Fibroblast of lung (primary cell): ENCODE data around the gene SLC39A10. TPM values are rescaled to one million over a fixed set of nuclear protein-coding genes. Genes with fewer than 3 reads are reported as not detected.

ENCODE experiments used
- DNase-seq, 2 donors: peaks; one replicate each; pipeline versions ENCODE4 v3.0.0 to v3.0.0-alpha.2; 2010; ENCODE audit warnings: low read depth in 2 of 2
- H2AFZ ChIP-seq: 2 replicates; pipeline ENCODE4 v1.5.1; 2012; ENCODE audit warnings: low read length, control low read depth, inconsistent platforms
- H3K27ac ChIP-seq: 2 replicates; pipeline ENCODE4 v1.5.1; 2011; ENCODE audit warnings: low read length, control low read depth; ENCODE audit not compliant: insufficient read depth
- H3K27me3 ChIP-seq: 2 replicates; pipeline ENCODE4 v1.5.1; 2011; ENCODE audit warnings: mild to moderate bottlenecking, low read length; ENCODE audit not compliant: control insufficient read depth, insufficient read depth
- H3K36me3 ChIP-seq: 2 replicates; pipeline ENCODE4 v1.5.1; 2011; ENCODE audit warnings: low read length; ENCODE audit not compliant: control insufficient read depth, insufficient read depth
- H3K4me1 ChIP-seq: 2 replicates; pipeline ENCODE4 v1.5.1; 2011; ENCODE audit warnings: low read length; ENCODE audit not compliant: control insufficient read depth, insufficient read depth; ENCODE audit errors: extremely low read depth
- H3K4me2 ChIP-seq: 2 replicates; pipeline ENCODE4 v1.5.1; 2011; ENCODE audit warnings: low read length, control low read depth; ENCODE audit not compliant: insufficient read depth; ENCODE audit errors: extremely low read depth
- H3K4me3 ChIP-seq, 4 experiments: fragments of 200-600 bp in 1 of 4; sonication (generic) in 1 of 4; replicated peaks in 1 of 4; 2 replicates each; pipeline ENCODE4 v1.5.1; 2011 to 2016; ENCODE audit warnings: low read length in 4 of 4, low read depth in 3 of 4, mild to moderate bottlenecking in 3 of 4, control low read depth in 2 of 4, inconsistent platforms in 1 of 4, mixed read lengths in 1 of 4; ENCODE audit not compliant: insufficient read depth in 1 of 4; ENCODE audit errors: control extremely low read depth in 1 of 4
- H3K79me2 ChIP-seq: 2 replicates; pipeline ENCODE4 v1.5.1; 2012; ENCODE audit warnings: mild to moderate bottlenecking, low read length, inconsistent platforms; ENCODE audit not compliant: control insufficient read depth, insufficient read depth
- H3K9ac ChIP-seq: 2 replicates; pipeline ENCODE4 v1.5.1; 2011; ENCODE audit warnings: mild to moderate bottlenecking, low read length, control low read depth; ENCODE audit not compliant: insufficient read depth
- H3K9me3 ChIP-seq: 2 replicates; pipeline ENCODE4 v1.5.1; 2012; ENCODE audit warnings: low read depth, low read length; ENCODE audit not compliant: control insufficient read depth, insufficient read depth
- H4K20me1 ChIP-seq: 2 replicates; pipeline ENCODE4 v1.5.1; 2011; ENCODE audit warnings: low read length; ENCODE audit not compliant: control insufficient read depth, insufficient read depth; ENCODE audit errors: extremely low read depth
- CTCF ChIP-seq, 2 donors: IDR thresholded peaks in 1 of 2; conservative IDR thresholded peaks in 1 of 2; 1 replicate in 1 of 2; 2 replicates in 1 of 2; pipeline ENCODE4 v1.5.1; 2011 to 2012; ENCODE audit warnings: low read length in 2 of 2, control low read depth in 1 of 2, inconsistent platforms in 1 of 2, low read depth in 1 of 2, mild to moderate bottlenecking in 1 of 2
- EZH2 ChIP-seq: IDR thresholded peaks from 2 replicates; pipeline ENCODE4 v1.5.1; 2012; ENCODE audit warnings: low read length, control low read depth, mild to moderate bottlenecking; ENCODE audit errors: missing control alignments
- polyA plus RNA-seq, 2 donors: library from polyadenylated mRNA; depleted of rRNA in 1 of 2; stranded (reverse) in 1 of 2; unstranded in 1 of 2; fragments of >200 nt; gene quantifications; 2 replicates each; pipeline ENCODE4 v1.2.1, GENCODE V29; 2011 to 2012; ENCODE audit warnings: missing spikeins in 1 of 2
- total RNA-seq: library from RNA; depleted of rRNA; stranded (reverse); fragments of >200 nt; gene quantifications from 2 replicates; pipeline ENCODE4 v1.2.1, GENCODE V29; 2014

Gene SLC39A10
- total and polyA plus RNA-seq, 2 donors (not counting 1 experiment from before 2014, with no cell fraction given), result 36.9 to 77.0 TPM

- no peak for DNase-seq
- no peak overlapping the region for H3K4me2 ChIP-seq
- no peak overlapping the region for H3K27ac ChIP-seq
- H3K79me2 ChIP-seq, result no peaks in the 10 kb centered on the region
- no peaks in the 10 kb centered on the region for H3K4me1 ChIP-seq
- TF ChIP-seq CTCF (conservative IDR thresholded peaks at IDR 0.05 in 1 of 2, IDR thresholded peaks at IDR 0.05 in 1 of 2; ENCODE audit: low read depth in 1 of 2, low read length in 2 of 2) (no peak), EZH2 (no peak)
- H3K27me3 ChIP-seq, result no peaks in the 10 kb centered on the region
- H4K20me1 ChIP-seq, result no peaks in the 10 kb centered on the region
- H3K9ac ChIP-seq, result no peak overlapping the region
- H3K36me3 ChIP-seq, result no peaks in the 10 kb centered on the region
- no peak overlapping the region for H3K4me3 ChIP-seq
- no peak overlapping the region for H2AFZ ChIP-seq
- H3K9me3 ChIP-seq, result no peaks in the 10 kb centered on the region
Measured at GRCh38 chr2:195639238-195639858, 17.7 kb upstream of the SLC39A10 start.

- Histone ChIP-seq H3K4me1 (no peaks in the 10 kb centered on the region), H3K9ac (no peak overlapping the region), H3K4me3 (no peak overlapping the region), H3K27ac (no peak overlapping the region), H3K79me2 (no peaks in the 10 kb centered on the region), H4K20me1 (no peaks in the 10 kb centered on the region), H2AFZ (no peak overlapping the region), H3K36me3 (no peaks in the 10 kb centered on the region), H3K9me3 (no peaks in the 10 kb centered on the region), H3K4me2 (no peak overlapping the region), H3K27me3 (no peaks in the 10 kb centered on the region)
- no peak for TF ChIP-seq EZH2
- no peak for TF ChIP-seq CTCF (conservative IDR thresholded peaks at IDR 0.05 in 1 of 2, IDR thresholded peaks at IDR 0.05 in 1 of 2; ENCODE audit: low read depth in 1 of 2, low read length in 2 of 2)
- no peak for DNase-seq
Measured at GRCh38 chr2:195639959-195640358, 17.1 kb upstream of the SLC39A10 start.

- TF ChIP-seq CTCF (conservative IDR thresholded peaks at IDR 0.05 in 1 of 2, IDR thresholded peaks at IDR 0.05 in 1 of 2; ENCODE audit: low read depth in 1 of 2, low read length in 2 of 2), result no peak
- no peak for TF ChIP-seq EZH2
- H2AFZ ChIP-seq, result no peak overlapping the region
- H3K27me3 ChIP-seq, result no peaks in the 10 kb centered on the region
- H3K27ac ChIP-seq, result no peak overlapping the region
- DNase-seq, result no peak
- H3K4me1 ChIP-seq, result no peaks in the 10 kb centered on the region
- no peaks in the 10 kb centered on the region for H3K79me2 ChIP-seq
- H3K9ac ChIP-seq, result no peak overlapping the region
- no peaks in the 10 kb centered on the region for H4K20me1 ChIP-seq
- no peaks in the 10 kb centered on the region for H3K36me3 ChIP-seq
- no peak overlapping the region for H3K4me2 ChIP-seq
- H3K9me3 ChIP-seq, result no peaks in the 10 kb centered on the region
- no peak overlapping the region for H3K4me3 ChIP-seq
Measured at GRCh38 chr2:195642027-195642678, 14.9 kb upstream of the SLC39A10 start.
